SJSA1 (cell line): ENCODE data around the gene NUP42. TPM values are rescaled to one million over a fixed set of nuclear protein-coding genes. Genes with fewer than 3 reads are reported as not detected.
"Not testable (repeated sequence)": the region's sequence is repeated elsewhere in the genome, so short reads cannot be mapped to it uniquely, and the experiment has no call there.

Experiments
- DNase-seq, 2 experiments: peaks; one replicate each; pipeline ENCODE4 v3.0.0-alpha.2; 2015 to 2020; ENCODE audit warnings: low spot score in 2 of 2, low read depth in 1 of 2
- H3K27ac ChIP-seq: fragments of 250-450 bp; sonication (Bioruptor Pico); 2 replicates; pipeline ENCODE4 v1.5.1; 2020; ENCODE audit warnings: mild to moderate bottlenecking, moderate library complexity
- H3K27me3 ChIP-seq: fragments of 250-450 bp; sonication (Bioruptor Pico); replicated peaks from 2 replicates; pipeline ENCODE4 v1.5.1; 2020; ENCODE audit warnings: mild to moderate bottlenecking, moderate library complexity
- H3K36me3 ChIP-seq: fragments of 250-450 bp; sonication (Bioruptor Pico); 2 replicates; pipeline ENCODE4 v1.5.1; 2020; ENCODE audit warnings: mild to moderate bottlenecking
- H3K4me1 ChIP-seq: fragments of 250-450 bp; sonication (Bioruptor Pico); replicated peaks from 2 replicates; pipeline ENCODE4 v1.6.1; 2021; ENCODE audit warnings: mild to moderate bottlenecking
- H3K4me3 ChIP-seq: fragments of 250-450 bp; sonication (Bioruptor Pico); 2 replicates; pipeline ENCODE4 v1.5.1; 2020; ENCODE audit warnings: mild to moderate bottlenecking
- H3K9me3 ChIP-seq: fragments of 250-450 bp; sonication (Bioruptor Pico); replicated peaks from 2 replicates; pipeline ENCODE4 v1.5.1; 2020; ENCODE audit warnings: mild to moderate bottlenecking
- total RNA-seq: library from RNA; depleted of rRNA; stranded (reverse); fragments of >200 nt; shearing (Covaris generic); gene quantifications from 2 replicates; pipeline ENCODE4 v1.2.3, GENCODE V29; 2014

Gene NUP42
- total RNA-seq, 1 experiment from 2014 or later: 41.7 TPM

DNA sequence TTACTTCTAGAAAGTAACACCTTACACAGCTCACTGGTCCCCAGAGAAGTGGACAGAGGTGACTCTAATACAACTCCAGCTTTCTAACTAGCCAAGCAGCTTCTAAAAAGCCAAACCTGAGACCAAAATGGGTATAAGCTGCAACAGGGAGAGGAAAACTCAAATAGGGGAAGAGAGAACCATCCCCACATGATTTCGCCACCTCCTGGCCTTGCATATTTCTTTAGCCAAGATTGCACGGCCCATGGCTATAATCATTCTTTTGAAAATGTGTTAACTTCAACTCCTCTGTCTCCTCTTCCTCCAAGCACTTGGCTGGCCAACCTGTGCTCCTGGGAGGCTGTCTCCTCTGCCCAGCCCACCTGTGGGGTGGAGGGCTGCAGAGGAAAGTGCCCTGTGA, 28.7 kb downstream of the NUP42 start:
- no peaks in the 10 kb centered on the region for H3K27me3 ChIP-seq
- H3K4me3 ChIP-seq: no peak overlapping the region
- no peak overlapping the region for H3K27ac ChIP-seq
- no peaks in the 10 kb centered on the region for H3K4me1 ChIP-seq
- no peak for DNase-seq
- H3K9me3 ChIP-seq: no peaks in the 10 kb centered on the region
- H3K36me3 ChIP-seq: no peaks in the 10 kb centered on the region

DNA sequence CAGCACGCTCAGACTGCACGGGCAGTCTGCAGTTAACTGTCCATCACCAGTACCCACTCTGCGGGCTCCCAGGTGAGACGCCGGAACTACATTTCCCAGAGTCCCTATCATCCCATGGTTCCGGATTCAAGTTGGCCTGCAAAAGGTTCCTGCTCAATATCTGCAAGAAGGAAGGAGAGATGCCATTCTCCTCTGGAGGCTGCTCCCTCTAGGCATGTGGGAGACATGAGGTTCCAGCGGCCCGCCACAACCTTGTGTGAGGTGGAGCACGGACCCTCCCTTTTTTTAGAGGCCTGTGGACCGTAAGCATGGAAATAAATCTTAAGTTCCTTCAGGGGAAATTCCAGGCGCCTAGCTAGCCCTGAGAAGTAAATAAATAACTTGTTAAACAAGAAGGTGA, 29.7 kb downstream of the NUP42 start:
- Histone ChIP-seq H3K4me3 (no peak overlapping the region), H3K4me1 (no peaks in the 10 kb centered on the region), H3K9me3 (no peaks in the 10 kb centered on the region), H3K36me3 (no peaks in the 10 kb centered on the region), H3K27ac (no peak overlapping the region), H3K27me3 (no peaks in the 10 kb centered on the region)
- no peak for DNase-seq

DNA sequence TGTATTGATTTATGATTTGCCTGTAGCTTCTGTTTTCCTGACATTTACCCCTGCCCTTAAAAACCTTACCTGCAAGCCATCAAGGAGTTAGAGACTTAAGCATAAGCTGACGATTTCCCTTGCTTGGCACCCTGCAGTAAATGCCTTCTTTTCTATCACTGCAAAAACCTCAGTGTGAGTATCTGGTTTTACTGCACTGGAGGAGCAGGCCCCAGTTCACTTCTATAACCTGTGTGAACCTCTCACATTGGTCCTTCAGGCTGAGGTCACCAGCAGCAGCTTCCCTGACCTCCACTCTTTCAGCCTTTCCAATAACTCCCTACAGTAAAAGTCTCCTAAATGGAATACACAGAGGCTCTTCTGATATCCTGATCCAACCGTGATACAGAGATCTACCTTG, 30.5 kb downstream of the NUP42 start:
- H3K27me3 ChIP-seq: no peaks in the 10 kb centered on the region
- no peaks in the 10 kb centered on the region for H3K9me3 ChIP-seq
- no peaks in the 10 kb centered on the region for H3K4me1 ChIP-seq
- DNase-seq: no peak
- no peak overlapping the region for H3K27ac ChIP-seq
- H3K4me3 ChIP-seq: no peak overlapping the region
- H3K36me3 ChIP-seq: no peaks in the 10 kb centered on the region

DNA sequence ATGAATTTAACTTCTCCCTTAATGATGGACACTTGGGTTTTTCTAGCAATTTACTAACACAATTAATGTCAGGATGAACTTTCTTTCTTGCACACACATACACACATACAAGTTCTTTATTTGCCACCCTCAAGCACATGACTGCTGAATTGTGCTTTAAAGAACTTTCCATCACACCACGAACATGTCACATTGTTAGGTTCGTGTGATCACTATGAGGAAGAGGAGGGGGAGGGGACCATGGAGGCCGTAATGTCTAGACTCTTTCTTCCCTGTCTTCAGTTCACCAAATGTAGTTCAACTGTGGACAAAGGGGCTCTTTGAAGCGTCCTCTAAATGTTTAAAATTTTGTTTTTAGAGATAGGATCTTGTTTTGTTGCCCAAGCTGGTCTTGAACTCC, 31.0 kb downstream of the NUP42 start:
- no peak overlapping the region for H3K4me3 ChIP-seq
- H3K36me3 ChIP-seq: no peaks in the 10 kb centered on the region
- no peaks in the 10 kb centered on the region for H3K27me3 ChIP-seq
- no peak overlapping the region for H3K27ac ChIP-seq
- H3K4me1 ChIP-seq: no peaks in the 10 kb centered on the region
- H3K9me3 ChIP-seq: no peaks in the 10 kb centered on the region
- no peak for DNase-seq

DNA sequence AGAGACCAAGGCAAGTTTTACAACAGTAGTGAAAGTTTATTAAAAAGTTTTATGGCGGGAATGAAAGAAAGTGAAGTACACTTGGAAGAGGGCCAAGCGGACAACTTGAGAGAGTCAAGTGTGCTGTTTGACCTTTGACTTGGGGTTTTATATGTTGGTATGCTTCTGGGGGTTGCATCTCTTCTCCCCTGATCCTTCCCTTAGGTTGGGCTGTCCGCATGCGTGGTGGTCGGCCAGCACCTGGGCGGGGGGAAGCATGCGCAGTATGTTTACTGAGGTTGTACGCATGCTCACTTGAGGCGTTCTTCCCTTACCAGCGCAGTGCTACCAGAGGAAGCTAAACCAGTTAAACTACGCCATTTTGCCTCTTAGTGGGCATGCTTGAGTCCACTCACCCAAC, 31.9 kb downstream of the NUP42 start:
- Histone ChIP-seq H3K36me3 (no peaks in the 10 kb centered on the region), H3K27ac (no peak overlapping the region), H3K4me3 (no peak overlapping the region), H3K27me3 (no peaks in the 10 kb centered on the region), H3K4me1 (no peaks in the 10 kb centered on the region), H3K9me3 (no peaks in the 10 kb centered on the region)
- no peak for DNase-seq

DNA sequence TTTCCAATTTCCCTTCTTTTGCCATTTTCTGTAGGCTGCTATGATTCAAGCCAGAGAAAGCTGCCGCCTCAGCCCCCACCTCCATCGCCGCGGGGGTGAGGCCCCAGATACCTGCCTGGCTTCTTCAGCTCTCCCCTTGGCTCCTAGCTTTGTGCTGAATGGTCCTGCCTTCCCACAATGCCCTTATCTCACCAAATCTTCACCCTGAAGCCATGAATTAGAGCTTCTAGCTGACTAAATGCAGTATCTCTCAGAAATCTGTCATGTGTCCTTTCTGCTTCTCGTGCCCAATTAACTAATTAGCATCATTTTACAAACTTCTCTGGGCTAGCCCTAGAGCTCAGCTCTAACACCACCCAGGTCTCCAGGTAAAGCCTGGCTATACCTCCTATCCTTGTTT, 32.6 kb downstream of the NUP42 start:
- no peaks in the 10 kb centered on the region for H3K36me3 ChIP-seq
- DNase-seq: no peak
- H3K4me1 ChIP-seq: no peaks in the 10 kb centered on the region
- no peak overlapping the region for H3K27ac ChIP-seq
- H3K4me3 ChIP-seq: no peak overlapping the region
- no peaks in the 10 kb centered on the region for H3K9me3 ChIP-seq
- H3K27me3 ChIP-seq: no peaks in the 10 kb centered on the region

DNA sequence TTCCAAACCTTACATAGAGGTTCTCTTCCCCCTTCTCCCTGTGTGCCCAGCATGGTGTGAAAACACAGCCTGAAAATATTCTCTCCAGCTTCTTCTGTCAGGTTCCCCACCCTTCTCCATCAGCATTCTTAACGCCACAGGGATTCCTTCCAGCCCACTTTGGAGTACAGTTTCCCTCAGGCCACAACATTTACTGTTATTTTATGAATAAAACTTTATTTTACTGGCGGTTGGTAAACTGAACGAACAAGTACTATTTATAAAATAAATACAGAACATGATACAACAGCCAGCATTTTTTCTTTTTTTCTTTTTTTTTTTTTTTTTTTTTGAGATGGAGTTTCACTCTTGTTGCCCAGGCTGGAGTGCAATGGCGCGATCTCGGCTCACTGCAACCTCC, 33.1 kb downstream of the NUP42 start:
- Histone ChIP-seq H3K36me3 (no peaks in the 10 kb centered on the region), H3K4me1 (no peaks in the 10 kb centered on the region), H3K9me3 (no peaks in the 10 kb centered on the region), H3K27me3 (no peaks in the 10 kb centered on the region), H3K27ac (no peak overlapping the region), H3K4me3 (no peak overlapping the region)
- no peak for DNase-seq

DNA sequence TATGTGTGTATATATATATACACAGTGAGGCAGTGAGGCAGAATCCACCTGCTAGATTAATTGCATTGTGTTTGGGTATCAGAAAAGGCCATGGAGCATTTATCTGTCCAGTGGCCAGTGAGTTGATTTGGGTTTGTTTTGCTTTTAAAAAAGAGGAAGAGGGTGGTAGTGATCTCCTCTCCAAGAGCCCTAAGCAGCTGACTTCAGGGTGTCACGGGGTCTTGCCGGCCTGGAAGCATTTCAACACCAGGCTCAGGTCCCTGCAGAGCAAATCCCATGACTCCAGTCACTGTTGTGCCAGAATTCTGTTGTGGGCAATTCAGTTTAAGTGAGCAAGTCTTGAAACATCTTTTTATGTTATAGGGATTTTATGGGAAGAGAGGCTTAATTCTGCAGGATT, 34.2 kb downstream of the NUP42 start:
- H3K36me3 ChIP-seq: no peaks in the 10 kb centered on the region
- DNase-seq: no peak

DNA sequence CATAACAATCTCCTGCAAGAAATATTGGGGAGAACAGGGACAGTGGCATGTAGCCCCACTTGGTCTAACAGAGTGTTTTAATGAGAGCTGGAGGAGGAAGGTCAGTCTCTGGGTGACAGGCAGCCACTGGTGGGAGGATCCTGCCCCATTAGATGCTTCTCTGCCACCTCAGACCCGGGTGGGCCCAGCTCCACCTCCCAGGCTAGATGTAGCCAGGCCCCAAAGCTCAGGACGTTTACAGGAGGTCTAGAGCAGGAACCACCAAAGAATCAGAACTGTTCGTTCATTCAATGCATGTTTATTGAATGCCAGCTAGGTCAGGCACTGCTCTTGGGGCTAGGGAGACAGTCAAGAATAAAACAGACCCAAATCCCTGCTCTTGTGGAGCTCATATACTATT, 36.3 kb downstream of the NUP42 start:
- no peaks in the 10 kb centered on the region for H3K27me3 ChIP-seq
- no peak for DNase-seq
- no peaks in the 10 kb centered on the region for H3K9me3 ChIP-seq
- H3K4me3 ChIP-seq: no peak overlapping the region
- no peaks in the 10 kb centered on the region for H3K4me1 ChIP-seq
- H3K27ac ChIP-seq: no peak overlapping the region
- H3K36me3 ChIP-seq: no peaks in the 10 kb centered on the region

More for the DNA sequence above, 34.2 kb downstream of the NUP42 start:
- H3K4me1 ChIP-seq: no peaks in the 10 kb centered on the region
- H3K9me3 ChIP-seq: no peaks in the 10 kb centered on the region
- H3K4me3 ChIP-seq: no peak overlapping the region
- no peak overlapping the region for H3K27ac ChIP-seq
- H3K27me3 ChIP-seq: no peaks in the 10 kb centered on the region

DNA sequence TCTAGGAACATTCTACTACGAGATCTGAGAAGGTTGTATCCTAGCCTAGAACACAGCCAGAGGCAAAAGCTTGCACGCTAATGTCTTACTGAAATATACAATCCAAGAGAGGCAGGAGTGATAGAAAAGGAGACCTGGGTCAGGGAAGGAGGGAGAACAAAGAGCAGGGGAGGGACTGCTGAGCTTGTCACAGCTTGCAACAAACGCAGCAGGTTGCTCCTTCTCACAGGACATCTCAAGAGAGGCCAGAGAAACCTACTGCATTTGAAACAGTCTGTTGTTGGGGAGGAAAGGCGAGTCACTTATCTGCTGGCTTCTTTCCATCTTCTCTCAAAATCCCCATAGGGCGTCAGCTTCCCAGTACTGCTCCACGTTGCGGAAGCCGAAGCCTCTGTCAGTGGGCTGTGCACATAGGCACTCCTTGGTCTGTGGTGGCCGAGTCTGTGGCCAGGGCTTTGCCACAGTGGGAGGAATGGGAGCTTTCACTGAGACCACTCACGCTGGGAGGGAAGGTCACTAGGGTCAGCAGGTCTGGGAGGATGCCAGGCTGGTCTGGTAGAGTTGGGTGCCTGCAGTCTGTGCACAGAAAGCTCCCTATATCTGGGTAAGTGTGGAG, 39.0 kb downstream of the NUP42 start:
- Histone ChIP-seq H3K27me3 (no peaks in the 10 kb centered on the region), H3K9me3 (no peaks in the 10 kb centered on the region), H3K4me1 (no peaks in the 10 kb centered on the region), H3K4me3 (no peak overlapping the region), H3K36me3 (no peaks in the 10 kb centered on the region), H3K27ac (no peak overlapping the region)
- DNase-seq: no peak

DNA sequence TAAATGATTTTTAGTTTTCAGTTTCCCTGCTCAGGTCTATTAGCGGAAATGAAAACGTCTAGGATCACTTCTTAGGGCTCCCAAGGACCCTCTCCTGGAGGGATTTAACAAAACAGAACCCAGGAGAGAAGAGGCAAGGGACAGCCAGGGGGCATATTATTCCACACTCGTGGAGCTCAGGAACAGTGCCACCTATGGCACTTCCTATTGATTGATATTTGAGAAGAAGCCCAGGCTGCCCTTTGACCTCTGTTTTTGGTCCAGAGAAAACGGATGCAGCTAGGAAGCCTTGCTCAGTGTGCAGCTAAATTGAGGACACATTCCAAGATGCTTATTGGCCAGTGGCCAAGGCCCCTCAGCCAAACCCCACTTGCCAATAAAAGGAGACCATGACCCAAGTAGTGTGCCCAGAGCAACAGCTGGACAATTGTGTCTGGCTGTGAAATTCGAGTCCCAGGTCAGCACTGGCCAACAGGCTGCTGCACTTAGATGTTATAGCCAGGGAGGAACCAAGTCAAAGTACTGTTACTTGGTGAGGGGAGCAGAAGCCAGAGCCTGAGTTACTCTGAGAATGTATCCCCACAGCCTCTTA, 40.7 kb downstream of the NUP42 start:
- H3K27me3 ChIP-seq: no peaks in the 10 kb centered on the region
- DNase-seq: no peak
- no peaks in the 10 kb centered on the region for H3K4me1 ChIP-seq
- H3K4me3 ChIP-seq: no peak overlapping the region
- H3K27ac ChIP-seq: no peak overlapping the region
- no peaks in the 10 kb centered on the region for H3K36me3 ChIP-seq
- H3K9me3 ChIP-seq: no peaks in the 10 kb centered on the region

DNA sequence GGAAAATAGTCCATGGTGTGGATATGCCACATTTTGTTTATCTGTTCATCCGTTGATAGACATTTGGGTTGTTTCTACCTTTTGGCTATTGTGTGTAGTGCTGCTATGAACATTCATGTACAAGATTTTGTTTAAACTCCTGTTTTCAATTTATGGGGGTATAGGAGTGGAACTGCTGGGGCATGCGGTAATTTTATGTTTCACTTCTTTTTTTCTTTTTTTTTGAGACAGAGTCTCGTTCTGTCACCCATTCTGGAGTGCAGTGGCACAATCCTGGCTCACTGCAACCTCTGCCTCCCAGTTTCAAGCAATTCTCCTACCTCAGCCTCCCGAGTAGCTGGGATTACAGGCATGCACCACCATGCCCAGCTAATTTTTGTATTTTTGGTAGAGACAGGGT, 42.5 kb downstream of the NUP42 start:
- H3K4me3 ChIP-seq, H3K36me3 ChIP-seq, DNase-seq, H3K9me3 ChIP-seq, H3K27me3 ChIP-seq, H3K27ac ChIP-seq, H3K4me1 ChIP-seq: not testable (repeated sequence)

DNA sequence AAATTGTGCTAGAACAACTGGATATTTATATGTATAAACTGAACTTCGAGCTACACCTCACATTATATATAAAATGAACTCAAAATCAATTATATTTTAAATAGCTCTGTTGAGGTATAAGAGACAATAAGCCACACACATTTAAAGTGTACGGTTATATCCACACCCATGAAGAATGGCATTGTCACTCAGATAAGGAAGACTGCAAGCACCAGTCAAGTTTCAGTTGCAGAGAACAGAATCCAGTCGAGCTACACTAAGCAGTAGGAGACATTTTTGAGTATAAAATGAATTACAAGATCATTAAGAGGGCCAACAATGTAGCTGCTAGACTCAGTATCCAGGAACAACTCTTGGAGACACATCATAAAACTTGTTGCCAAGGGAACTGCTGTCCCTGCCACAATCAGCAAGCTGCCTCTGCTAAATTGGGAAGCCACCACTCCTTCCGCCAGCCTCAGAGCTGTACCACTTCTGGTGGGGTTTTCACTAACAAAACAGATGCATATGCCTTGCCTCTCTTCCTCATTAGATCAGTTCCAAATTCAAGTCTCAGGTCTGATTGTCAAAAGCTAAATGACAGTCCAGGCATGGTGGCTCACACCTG, 45.1 kb downstream of the NUP42 start:
- no peak overlapping the region for H3K27ac ChIP-seq
- DNase-seq: no peak
- no peak overlapping the region for H3K4me3 ChIP-seq
- no peaks in the 10 kb centered on the region for H3K27me3 ChIP-seq
- no peaks in the 10 kb centered on the region for H3K4me1 ChIP-seq
- H3K9me3 ChIP-seq: no peaks in the 10 kb centered on the region
- no peaks in the 10 kb centered on the region for H3K36me3 ChIP-seq

DNA sequence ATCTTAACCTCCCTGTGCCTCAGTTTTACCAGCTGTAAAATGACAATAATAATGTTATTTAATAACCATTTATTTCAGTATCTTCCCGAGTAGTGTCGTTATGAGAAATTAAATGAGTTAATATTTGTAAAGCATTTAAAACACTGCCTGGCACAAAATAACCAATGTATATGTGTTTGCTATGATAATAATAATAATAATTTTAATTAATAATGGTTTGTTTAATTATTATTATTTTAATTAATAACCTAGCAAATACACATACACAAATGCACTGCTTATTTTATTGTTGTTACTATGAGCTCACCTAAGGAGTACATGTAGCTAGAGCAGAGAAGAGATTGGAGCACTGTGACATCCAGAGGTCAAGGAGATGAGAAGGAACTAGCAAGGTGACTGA, 46.6 kb downstream of the NUP42 start:
- Histone ChIP-seq H3K9me3 (no peaks in the 10 kb centered on the region), H3K4me3 (no peak overlapping the region), H3K27ac (no peak overlapping the region), H3K4me1 (no peaks in the 10 kb centered on the region), H3K27me3 (no peaks in the 10 kb centered on the region), H3K36me3 (no peaks in the 10 kb centered on the region)
- DNase-seq: no peak
